Stimulated activated naive B cell treated with anti-CD40 and anti-IgM and Interleukin-4, amounts not matched to agents 10 μg/mL and 1 μg/mL and 100 μg/mL, for 72 hours (primary cell): ENCODE results near the gene DTL.
"Not testable (repeated sequence)": the region's sequence is repeated elsewhere in the genome, so short reads cannot be mapped to it uniquely, and the experiment has no call there.

Experiments used
- ATAC-seq, 2 donors: fragments of 150-1000 bp; cut with Tn5 transposase; replicated peaks; 2 replicates each; pipeline ENCODE4 v1.10.0; 2021; ENCODE audit warnings: moderate library complexity in 1 of 2
- DNase-seq: peaks from one replicate; pipeline ENCODE4 v3.0.0; 2021
- H3K27ac Mint-ChIP-seq: one replicate; pipeline ENCODE4 v1.8.0; 2022; ENCODE audit warnings: mild to moderate bottlenecking, mixed read lengths
- H3K27me3 Mint-ChIP-seq, 2 donors: one replicate each; pipeline ENCODE4 v1.8.0; 2022; ENCODE audit warnings: mixed read lengths in 2 of 2
- H3K36me3 Mint-ChIP-seq, 2 donors: one replicate each; pipeline ENCODE4 v1.8.0; 2022; ENCODE audit warnings: mixed read lengths in 2 of 2, mild to moderate bottlenecking in 1 of 2
- H3K4me1 Mint-ChIP-seq, 2 donors: one replicate each; pipeline ENCODE4 v1.8.0; 2022; ENCODE audit warnings: mixed read lengths in 2 of 2, mild to moderate bottlenecking in 1 of 2
- H3K4me3 Mint-ChIP-seq, 2 donors: one replicate each; pipeline ENCODE4 v1.8.0; 2022; ENCODE audit warnings: mild to moderate bottlenecking in 2 of 2, mixed read lengths in 2 of 2, moderate library complexity in 1 of 2
- H3K9me3 Mint-ChIP-seq, 2 donors: one replicate each; pipeline ENCODE4 v1.8.0; 2022; ENCODE audit warnings: mixed read lengths in 2 of 2, mild to moderate bottlenecking in 1 of 2

The DTL gene

GRCh38 chr1:212022908-212023307 lies 12.6 kb upstream of the DTL start:
- H3K9me3 Mint-ChIP-seq, H3K27me3 Mint-ChIP-seq, ATAC-seq, H3K27ac Mint-ChIP-seq, H3K4me3 Mint-ChIP-seq, DNase-seq: not testable (repeated sequence)
- Mint-ChIP-seq H3K36me3 (peaks cover 16 to 29% of the 10 kb centered on the region in 2 donors), H3K4me1 (peaks cover 0 to 10% of the 10 kb centered on the region in 2 donors)

- H3K4me1 Mint-ChIP-seq: peaks cover 0 to 10% of the 10 kb centered on the region in 2 donors
Observed at GRCh38 chr1:212024469-212025149, 10.9 kb upstream of the DTL start.

GRCh38 chr1:212027727-212028126 lies 7.8 kb upstream of the DTL start:
- not testable (repeated sequence) for ATAC-seq, DNase-seq, H3K4me3 Mint-ChIP-seq, H3K9me3 Mint-ChIP-seq, H3K27me3 Mint-ChIP-seq, H3K27ac Mint-ChIP-seq
- peaks cover 9 to 35% of the 10 kb centered on the region in 2 donors for H3K4me1 Mint-ChIP-seq
- H3K36me3 Mint-ChIP-seq: peaks cover 26 to 30% of the 10 kb centered on the region in 2 donors

More at GRCh38 chr1:212024469-212025149, 10.9 kb upstream of the DTL start:
- H3K27me3 Mint-ChIP-seq: no peaks in the 10 kb centered on the region
- peaks cover 16 to 27% of the 10 kb centered on the region in 2 donors for H3K36me3 Mint-ChIP-seq
- peaks cover 5 to 6% of the 10 kb centered on the region in 2 donors for H3K9me3 Mint-ChIP-seq
- H3K27ac Mint-ChIP-seq: no peak overlapping the region
- no peak for ATAC-seq
- no peak for DNase-seq
- H3K4me3 Mint-ChIP-seq: no peak overlapping the region

GRCh38 chr1:212030936-212031528 lies 4.5 kb upstream of the DTL start:
- Mint-ChIP-seq H3K4me1 (peaks cover 11 to 46% of the 10 kb centered on the region in 2 donors), H3K4me3 (no peak overlapping the region), H3K9me3 (no peaks in the 10 kb centered on the region), H3K27ac (no peak overlapping the region), H3K36me3 (peaks cover 14 to 18% of the 10 kb centered on the region in 2 donors), H3K27me3 (no peaks in the 10 kb centered on the region)
- ATAC-seq (no peak), DNase-seq (no peak)

- H3K9me3 Mint-ChIP-seq: no peaks in the 10 kb centered on the region
- peaks cover 18 to 19% of the 10 kb centered on the region in 2 donors for H3K36me3 Mint-ChIP-seq
- ATAC-seq (peak; percentile 1 to 3), DNase-seq (peak; percentile 4)
- peak overlapping the region; percentile 86 to 90 for H3K4me3 Mint-ChIP-seq
- peak overlapping the region; percentile 99 for H3K27ac Mint-ChIP-seq
- peaks cover 21 to 42% of the 10 kb centered on the region in 2 donors for H3K4me1 Mint-ChIP-seq
- no peaks in the 10 kb centered on the region for H3K27me3 Mint-ChIP-seq
Observed at GRCh38 chr1:212034516-212035122, 929 bp upstream of the DTL start.

- Mint-ChIP-seq H3K4me3 (peak overlapping the region; percentile 86 to 90), H3K4me1 (peaks cover 20 to 37% of the 10 kb centered on the region in 2 donors), H3K9me3 (no peaks in the 10 kb centered on the region), H3K36me3 (peaks cover 16 to 22% of the 10 kb centered on the region in 2 donors), H3K27ac (peak overlapping the region; percentile 99), H3K27me3 (no peaks in the 10 kb centered on the region)
- ATAC-seq (peak; percentile 2 to 5), DNase-seq (no peak)
Observed at GRCh38 chr1:212035835-212036605, 472 bp downstream of the DTL start.

- Mint-ChIP-seq H3K27ac (no peak overlapping the region), H3K27me3 (no peaks in the 10 kb centered on the region), H3K4me1 (peaks cover 16 to 21% of the 10 kb centered on the region in 2 donors), H3K9me3 (no peaks in the 10 kb centered on the region), H3K4me3 (no peak overlapping the region), H3K36me3 (peaks cover 4 to 14% of the 10 kb centered on the region in 2 donors)
- no peak for ATAC-seq
- no peak for DNase-seq
Observed at GRCh38 chr1:212037900-212038299, 2.4 kb downstream of the DTL start.

- no peak for DNase-seq
- no peaks in the 10 kb centered on the region for H3K27me3 Mint-ChIP-seq
- H3K36me3 Mint-ChIP-seq: peaks cover 3 to 13% of the 10 kb centered on the region in 2 donors
- no peak overlapping the region for H3K27ac Mint-ChIP-seq
- no peak overlapping the region for H3K4me3 Mint-ChIP-seq
- H3K4me1 Mint-ChIP-seq: peaks cover 14 to 16% of the 10 kb centered on the region in 2 donors
- no peaks in the 10 kb centered on the region for H3K9me3 Mint-ChIP-seq
- ATAC-seq: no peak
Observed at GRCh38 chr1:212039622-212040021, 4.1 kb downstream of the DTL start.

- H3K27ac Mint-ChIP-seq: no peak overlapping the region
- DNase-seq: no peak
- H3K27me3 Mint-ChIP-seq: no peaks in the 10 kb centered on the region
Observed at GRCh38 chr1:212040629-212041412, 5.3 kb downstream of the DTL start.

GRCh38 chr1:212042436-212042835 lies 6.9 kb downstream of the DTL start:
- no peaks in the 10 kb centered on the region for H3K27me3 Mint-ChIP-seq
- H3K4me1 Mint-ChIP-seq: peaks cover 6 to 8% of the 10 kb centered on the region in 2 donors
- no peak overlapping the region for H3K4me3 Mint-ChIP-seq
- peak overlapping the region; percentile 14 for H3K27ac Mint-ChIP-seq
- DNase-seq: no peak
- H3K36me3 Mint-ChIP-seq: peaks cover 10 to 21% of the 10 kb centered on the region in 2 donors
- H3K9me3 Mint-ChIP-seq: no peaks in the 10 kb centered on the region
- no peak for ATAC-seq

More at GRCh38 chr1:212040629-212041412, 5.3 kb downstream of the DTL start:
- Mint-ChIP-seq H3K4me1 (peaks cover 12 to 16% of the 10 kb centered on the region in 2 donors), H3K36me3 (peaks cover 8 to 18% of the 10 kb centered on the region in 2 donors), H3K4me3 (no peak overlapping the region), H3K9me3 (no peaks in the 10 kb centered on the region)
- ATAC-seq: no peak

GRCh38 chr1:212044851-212045250 lies 9.3 kb downstream of the DTL start:
- peaks cover 4 to 6% of the 10 kb centered on the region in 2 donors for H3K4me1 Mint-ChIP-seq
- no peak overlapping the region for H3K27ac Mint-ChIP-seq
- H3K27me3 Mint-ChIP-seq: no peaks in the 10 kb centered on the region
- no peaks in the 10 kb centered on the region for H3K9me3 Mint-ChIP-seq
- ATAC-seq: no peak
- H3K4me3 Mint-ChIP-seq: no peak overlapping the region
- H3K36me3 Mint-ChIP-seq: peaks cover 7 to 13% of the 10 kb centered on the region in 2 donors
- no peak for DNase-seq

- DNase-seq: no peak
- H3K4me3 Mint-ChIP-seq: no peak overlapping the region
- peaks cover under 1 to 1% of the 10 kb centered on the region in 2 donors for H3K4me1 Mint-ChIP-seq
- no peak overlapping the region for H3K27ac Mint-ChIP-seq
- H3K27me3 Mint-ChIP-seq: no peaks in the 10 kb centered on the region
- H3K9me3 Mint-ChIP-seq: no peaks in the 10 kb centered on the region
- H3K36me3 Mint-ChIP-seq: peaks cover 7 to 17% of the 10 kb centered on the region in 2 donors
- no peak for ATAC-seq
Observed at GRCh38 chr1:212045981-212046380, 10.4 kb downstream of the DTL start.

- Mint-ChIP-seq H3K36me3 (peaks cover 52 to 67% of the 10 kb centered on the region in 2 donors), H3K27ac (no peak overlapping the region), H3K4me1 (no peaks in the 10 kb centered on the region), H3K4me3 (no peak overlapping the region), H3K9me3 (peaks cover 15 to 19% of the 10 kb centered on the region in 2 donors), H3K27me3 (no peaks in the 10 kb centered on the region)
- ATAC-seq (no peak), DNase-seq (no peak)
Observed at GRCh38 chr1:212053993-212054392, 18.4 kb downstream of the DTL start.
